DND-41 (cell line): ENCODE measurements around the gene SPRR2A.

ENCODE experiments used
- EZH2 ChIP-seq: IDR thresholded peaks from 3 replicates; pipeline ENCODE4 v1.6.1; 2012; ENCODE audit warnings: borderline replicate concordance, low read depth, mild to moderate bottlenecking, moderate library complexity, low read length, inconsistent platforms; ENCODE audit not compliant: severe bottlenecking
- TF ChIP-seq, protein P1 (sequence below): IDR thresholded peaks from 2 replicates; pipeline ENCODE4 v1.5.1; 2012; ENCODE audit warnings: borderline replicate concordance, low read length, moderate library complexity, mild to moderate bottlenecking; ENCODE audit not compliant: poor library complexity, severe bottlenecking; ENCODE audit errors: extremely low read depth

DNA sequence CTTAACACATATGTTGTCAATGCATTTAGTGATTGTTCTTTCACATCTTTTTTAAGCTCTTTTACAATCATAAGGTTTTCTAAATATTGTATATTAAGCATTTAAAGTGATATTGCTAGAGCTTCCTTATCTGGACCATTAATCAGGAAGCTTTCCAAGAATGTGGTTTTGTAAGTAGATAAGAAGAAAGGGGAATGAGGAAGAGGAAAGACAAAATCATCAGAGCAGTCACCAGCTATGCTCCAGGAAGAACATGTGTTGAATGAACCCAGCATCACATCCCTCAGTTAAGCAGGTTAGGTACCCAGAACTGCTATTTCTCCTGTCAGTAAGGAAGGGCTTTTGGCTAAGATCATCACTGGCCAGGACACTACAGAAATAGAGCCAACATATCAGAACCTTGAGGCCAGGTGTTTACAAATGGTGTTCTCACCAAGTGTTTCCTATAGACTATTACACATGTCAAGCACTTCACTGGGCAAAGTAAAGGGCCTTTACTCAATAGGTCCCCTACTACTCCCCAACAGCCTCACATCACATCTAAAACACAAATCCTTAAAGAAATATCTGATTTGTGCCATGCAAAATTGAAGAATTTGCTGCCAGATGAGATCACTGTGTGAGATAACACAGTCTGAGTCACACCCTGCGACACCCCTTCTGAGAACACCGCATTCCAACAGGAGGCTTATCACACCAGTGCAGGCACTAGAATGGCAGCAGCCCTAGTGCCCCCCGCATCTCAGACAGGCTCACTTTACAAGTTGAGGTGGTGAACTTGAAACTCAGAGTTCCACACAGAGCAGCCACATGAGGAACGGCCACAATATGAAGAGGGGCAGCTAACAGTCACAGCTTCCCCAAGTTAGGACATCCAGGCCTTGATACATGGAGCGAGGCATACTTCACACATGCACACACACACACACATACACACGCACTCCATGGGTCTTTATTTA lies 1.8 kb upstream of the SPRR2A start:
- TF ChIP-seq, protein P1, sequence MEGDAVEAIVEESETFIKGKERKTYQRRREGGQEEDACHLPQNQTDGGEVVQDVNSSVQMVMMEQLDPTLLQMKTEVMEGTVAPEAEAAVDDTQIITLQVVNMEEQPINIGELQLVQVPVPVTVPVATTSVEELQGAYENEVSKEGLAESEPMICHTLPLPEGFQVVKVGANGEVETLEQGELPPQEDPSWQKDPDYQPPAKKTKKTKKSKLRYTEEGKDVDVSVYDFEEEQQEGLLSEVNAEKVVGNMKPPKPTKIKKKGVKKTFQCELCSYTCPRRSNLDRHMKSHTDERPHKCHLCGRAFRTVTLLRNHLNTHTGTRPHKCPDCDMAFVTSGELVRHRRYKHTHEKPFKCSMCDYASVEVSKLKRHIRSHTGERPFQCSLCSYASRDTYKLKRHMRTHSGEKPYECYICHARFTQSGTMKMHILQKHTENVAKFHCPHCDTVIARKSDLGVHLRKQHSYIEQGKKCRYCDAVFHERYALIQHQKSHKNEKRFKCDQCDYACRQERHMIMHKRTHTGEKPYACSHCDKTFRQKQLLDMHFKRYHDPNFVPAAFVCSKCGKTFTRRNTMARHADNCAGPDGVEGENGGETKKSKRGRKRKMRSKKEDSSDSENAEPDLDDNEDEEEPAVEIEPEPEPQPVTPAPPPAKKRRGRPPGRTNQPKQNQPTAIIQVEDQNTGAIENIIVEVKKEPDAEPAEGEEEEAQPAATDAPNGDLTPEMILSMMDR, result no peak
- no peak for TF ChIP-seq EZH2
